ENCODE results near the gene HOXB3. TPM values are rescaled to one million over a fixed set of nuclear protein-coding genes. Genes with fewer than 3 reads are reported as not detected.
A peak's percentile ranks its signal among the peaks of the same experiment; 100 is the strongest.

The HOXB3 gene
- total RNA-seq, 1 donor from 2014 or later, result 4.2 TPM

DNA sequence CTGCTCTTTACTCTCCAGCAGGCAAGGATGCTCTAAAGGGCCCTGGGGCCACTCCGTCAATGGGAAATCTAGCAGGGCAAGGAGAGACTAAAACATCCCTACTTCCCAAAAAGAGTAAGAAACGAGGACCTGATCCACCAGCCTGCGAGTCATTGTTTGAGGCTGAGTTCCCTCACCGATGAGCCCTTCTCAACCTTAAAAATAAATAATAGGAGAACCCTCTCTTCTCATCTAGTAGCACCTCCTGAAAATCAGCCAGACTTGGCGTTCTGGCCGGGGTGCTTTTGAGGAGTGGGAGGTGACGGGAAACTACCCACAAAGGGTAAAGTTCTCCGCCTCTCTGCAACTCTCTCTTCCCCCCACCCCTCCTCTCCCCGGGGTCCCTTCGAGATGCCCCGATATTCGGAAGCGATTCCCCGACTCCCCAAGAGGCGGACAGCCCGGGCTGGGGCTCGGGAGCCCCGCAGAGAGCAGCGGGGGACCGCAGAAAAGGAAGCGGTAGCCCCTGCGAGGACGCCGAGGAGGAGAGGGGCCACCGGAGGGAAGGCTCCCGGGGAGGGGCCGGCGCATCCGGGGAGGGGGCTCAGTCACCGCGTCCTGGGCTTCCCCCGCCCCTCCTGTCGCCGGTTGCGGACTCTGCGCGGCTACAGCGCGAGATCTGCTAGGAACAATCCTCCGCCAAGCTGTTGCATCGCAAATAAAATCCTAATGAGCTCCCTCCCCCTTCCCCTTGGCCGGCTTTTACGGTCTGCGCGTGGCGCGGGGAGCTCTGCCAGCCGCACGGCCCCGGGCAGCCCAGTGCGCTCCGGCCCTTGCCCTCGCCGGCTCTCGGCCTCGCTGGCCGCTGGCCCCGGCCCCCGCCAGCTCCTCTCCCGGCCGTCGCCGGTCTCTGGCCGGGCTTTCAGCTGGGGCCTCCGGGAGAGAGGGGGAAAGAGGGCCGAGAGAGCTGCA is 34.8 kb upstream of the HOXB3 start:
- Histone ChIP-seq H3K4me3 (ENCODE audit: low read length in 3 of 3) (peak overlapping the region; percentile 35 to 57 (median 43)), H3K4me1 (ENCODE audit: control insufficient read depth in 3 of 3, insufficient read depth in 3 of 3, low read length in 3 of 3) (peaks cover 12 to 15% (median 13%) of the 10 kb centered on the region in 3 donors), H3K27me3 (ENCODE audit: control insufficient read depth in 3 of 3, insufficient read depth in 3 of 3, low read length in 3 of 3) (peaks cover 95 to 97% (median 96%) of the 10 kb centered on the region in 3 donors), H3K9ac (ENCODE audit: low read depth in 1 of 3, low read length in 3 of 3) (peak overlapping the region in 2 of 3 donors; percentile 40 to 42), H3K36me3 (ENCODE audit: control insufficient read depth in 3 of 3, insufficient read depth in 3 of 3, low read length in 3 of 3) (no peaks in the 10 kb centered on the region), H3K27ac (ENCODE audit: low read depth, low read length) (no peak overlapping the region), H3K9me3 (ENCODE audit: control insufficient read depth in 3 of 3, low read length in 3 of 3) (no peaks in the 10 kb centered on the region)

DNA sequence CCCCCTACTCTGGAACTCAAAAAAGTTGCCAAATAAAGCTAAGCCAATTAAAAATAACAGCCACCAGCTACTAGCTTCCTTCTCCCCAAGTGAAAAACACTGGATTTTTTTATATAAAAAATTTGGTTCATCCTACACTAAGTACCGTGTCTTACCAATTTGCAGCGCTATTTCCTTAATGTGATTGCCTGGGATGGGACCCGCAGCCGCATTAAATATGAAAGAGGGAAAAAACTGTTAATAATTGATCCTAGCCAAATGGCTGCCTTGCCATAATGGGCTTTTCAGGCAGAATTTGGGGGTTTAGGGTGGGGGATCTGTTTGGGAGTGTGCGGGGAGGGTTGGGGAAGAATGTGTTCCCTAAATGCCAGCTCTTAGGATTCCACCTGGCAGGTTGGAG is 34.1 kb upstream of the HOXB3 start:
- Histone ChIP-seq H3K9ac (ENCODE audit: low read depth in 1 of 3, low read length in 3 of 3) (no peak overlapping the region), H3K4me3 (ENCODE audit: low read length in 3 of 3) (no peak overlapping the region), H3K9me3 (ENCODE audit: control insufficient read depth in 3 of 3, low read length in 3 of 3) (no peaks in the 10 kb centered on the region), H3K36me3 (ENCODE audit: control insufficient read depth in 3 of 3, insufficient read depth in 3 of 3, low read length in 3 of 3) (no peaks in the 10 kb centered on the region), H3K27me3 (ENCODE audit: control insufficient read depth in 3 of 3, insufficient read depth in 3 of 3, low read length in 3 of 3) (peaks cover 95 to 97% (median 95%) of the 10 kb centered on the region in 3 donors), H3K4me1 (ENCODE audit: control insufficient read depth in 3 of 3, insufficient read depth in 3 of 3, low read length in 3 of 3) (peaks cover 12 to 15% (median 13%) of the 10 kb centered on the region in 3 donors), H3K27ac (ENCODE audit: low read depth, low read length) (no peak overlapping the region)

DNA sequence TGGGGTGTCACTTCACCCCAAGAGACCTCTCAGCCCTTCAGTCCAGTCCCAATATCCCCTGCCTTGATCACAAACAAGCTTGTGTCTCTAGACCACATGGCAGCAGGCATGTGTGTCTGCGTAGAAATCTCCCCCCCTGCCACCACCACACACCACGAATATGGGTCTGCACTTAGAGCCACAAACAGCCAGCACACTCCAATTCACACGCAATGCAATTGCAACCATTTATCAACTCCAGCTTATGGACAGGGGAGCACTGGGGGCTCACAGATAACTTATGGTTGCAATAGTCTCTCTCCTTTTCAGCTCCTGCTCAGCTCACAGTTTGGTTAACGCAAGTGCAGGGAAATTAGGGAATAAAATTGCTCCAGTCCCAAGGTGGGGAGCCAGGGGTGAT is 33.5 kb upstream of the HOXB3 start:
- Histone ChIP-seq H3K9me3 (ENCODE audit: control insufficient read depth in 3 of 3, low read length in 3 of 3) (no peaks in the 10 kb centered on the region), H3K9ac (ENCODE audit: low read depth in 1 of 3, low read length in 3 of 3) (no peak overlapping the region), H3K36me3 (ENCODE audit: control insufficient read depth in 3 of 3, insufficient read depth in 3 of 3, low read length in 3 of 3) (no peaks in the 10 kb centered on the region), H3K4me3 (ENCODE audit: low read length in 3 of 3) (no peak overlapping the region), H3K27ac (ENCODE audit: low read depth, low read length) (no peak overlapping the region), H3K27me3 (ENCODE audit: control insufficient read depth in 3 of 3, insufficient read depth in 3 of 3, low read length in 3 of 3) (peaks cover 94 to 97% (median 94%) of the 10 kb centered on the region in 3 donors), H3K4me1 (ENCODE audit: control insufficient read depth in 3 of 3, insufficient read depth in 3 of 3, low read length in 3 of 3) (peaks cover 12 to 17% (median 15%) of the 10 kb centered on the region in 3 donors)

DNA sequence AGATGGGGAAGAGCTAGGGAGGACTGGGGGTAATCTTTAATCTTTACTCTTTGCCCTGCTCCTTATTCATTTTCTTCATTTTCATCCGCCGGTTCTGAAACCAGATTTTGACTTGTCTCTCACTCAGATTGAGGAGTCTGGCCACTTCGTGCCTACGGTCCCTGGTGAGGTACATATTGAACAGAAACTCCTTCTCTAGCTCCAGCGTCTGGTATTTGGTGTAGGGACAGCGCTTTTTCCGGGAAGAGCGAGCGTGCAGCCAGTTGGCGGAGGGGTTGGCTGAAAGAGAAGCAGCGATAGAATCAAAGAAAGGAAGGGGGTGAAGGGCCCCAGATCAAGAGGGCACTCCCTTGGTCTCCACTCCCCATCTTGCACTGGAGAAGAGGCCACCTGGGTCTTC is 32.8 kb upstream of the HOXB3 start:
- Histone ChIP-seq H3K36me3 (ENCODE audit: control insufficient read depth in 3 of 3, insufficient read depth in 3 of 3, low read length in 3 of 3) (no peaks in the 10 kb centered on the region), H3K4me1 (ENCODE audit: control insufficient read depth in 3 of 3, insufficient read depth in 3 of 3, low read length in 3 of 3) (peaks cover 12 to 23% (median 20%) of the 10 kb centered on the region in 3 donors), H3K27me3 (ENCODE audit: control insufficient read depth in 3 of 3, insufficient read depth in 3 of 3, low read length in 3 of 3) (peaks cover 93 to 96% (median 93%) of the 10 kb centered on the region in 3 donors), H3K27ac (ENCODE audit: low read depth, low read length) (no peak overlapping the region), H3K9me3 (ENCODE audit: control insufficient read depth in 3 of 3, low read length in 3 of 3) (no peaks in the 10 kb centered on the region), H3K4me3 (ENCODE audit: low read length in 3 of 3) (no peak overlapping the region), H3K9ac (ENCODE audit: low read depth in 1 of 3, low read length in 3 of 3) (no peak overlapping the region)

DNA sequence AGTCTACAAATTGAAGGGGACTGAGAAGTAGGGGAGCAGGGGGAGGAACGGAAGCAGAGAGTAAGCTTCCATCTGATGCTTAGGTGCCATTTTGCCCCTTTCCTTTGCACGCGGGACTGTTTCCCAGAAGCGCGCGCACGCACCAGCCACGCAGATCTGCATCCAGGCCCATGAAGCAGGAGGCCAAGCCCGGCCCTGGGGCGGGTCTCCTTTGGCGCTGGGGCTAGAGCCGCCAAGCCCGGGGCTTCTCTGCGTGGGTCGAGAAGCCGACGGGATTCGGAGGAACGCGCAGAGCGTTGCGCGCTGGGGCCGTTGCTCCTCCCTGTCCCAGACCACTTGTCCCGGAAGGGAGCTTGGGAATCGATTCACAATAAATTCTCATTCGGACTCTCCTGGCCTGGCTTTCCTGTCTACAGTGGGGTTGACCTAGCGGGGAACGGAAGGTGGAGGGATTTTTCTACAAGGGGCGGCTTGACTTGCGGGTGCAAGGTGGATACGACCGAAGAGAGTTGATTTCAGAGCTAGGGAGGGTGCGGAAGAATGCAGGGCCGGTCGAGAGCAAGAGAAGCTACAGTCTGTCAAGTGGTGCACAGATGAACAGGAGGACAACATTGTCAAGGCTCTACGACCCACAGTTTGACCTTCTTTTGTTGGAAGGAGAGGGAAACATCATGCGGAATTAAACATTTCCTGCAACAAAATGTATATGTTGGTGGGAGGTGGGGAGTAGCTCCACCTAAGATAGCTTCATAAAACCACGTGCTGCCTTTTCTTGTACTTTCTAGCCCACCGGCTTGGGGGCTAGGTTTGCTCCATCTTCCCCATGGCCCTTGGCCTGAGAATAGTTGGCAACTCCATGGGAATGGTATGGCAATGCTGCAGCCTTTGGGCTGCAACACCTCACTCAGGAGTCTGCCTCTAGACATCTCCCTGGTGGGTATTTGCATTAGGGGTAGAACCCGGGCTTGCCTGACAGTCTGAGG is 31.7 kb upstream of the HOXB3 start:
- Histone ChIP-seq H3K9ac (ENCODE audit: low read depth in 1 of 3, low read length in 3 of 3) (no peak overlapping the region), H3K27me3 (ENCODE audit: control insufficient read depth in 3 of 3, insufficient read depth in 3 of 3, low read length in 3 of 3) (peaks cover 93 to 96% (median 93%) of the 10 kb centered on the region in 3 donors), H3K4me1 (ENCODE audit: control insufficient read depth in 3 of 3, insufficient read depth in 3 of 3, low read length in 3 of 3) (peaks cover 12 to 27% (median 24%) of the 10 kb centered on the region in 3 donors), H3K9me3 (ENCODE audit: control insufficient read depth in 3 of 3, low read length in 3 of 3) (no peaks in the 10 kb centered on the region), H3K4me3 (ENCODE audit: low read length in 3 of 3) (no peak overlapping the region), H3K36me3 (ENCODE audit: control insufficient read depth in 3 of 3, insufficient read depth in 3 of 3, low read length in 3 of 3) (no peaks in the 10 kb centered on the region), H3K27ac (ENCODE audit: low read depth, low read length) (no peak overlapping the region)

DNA sequence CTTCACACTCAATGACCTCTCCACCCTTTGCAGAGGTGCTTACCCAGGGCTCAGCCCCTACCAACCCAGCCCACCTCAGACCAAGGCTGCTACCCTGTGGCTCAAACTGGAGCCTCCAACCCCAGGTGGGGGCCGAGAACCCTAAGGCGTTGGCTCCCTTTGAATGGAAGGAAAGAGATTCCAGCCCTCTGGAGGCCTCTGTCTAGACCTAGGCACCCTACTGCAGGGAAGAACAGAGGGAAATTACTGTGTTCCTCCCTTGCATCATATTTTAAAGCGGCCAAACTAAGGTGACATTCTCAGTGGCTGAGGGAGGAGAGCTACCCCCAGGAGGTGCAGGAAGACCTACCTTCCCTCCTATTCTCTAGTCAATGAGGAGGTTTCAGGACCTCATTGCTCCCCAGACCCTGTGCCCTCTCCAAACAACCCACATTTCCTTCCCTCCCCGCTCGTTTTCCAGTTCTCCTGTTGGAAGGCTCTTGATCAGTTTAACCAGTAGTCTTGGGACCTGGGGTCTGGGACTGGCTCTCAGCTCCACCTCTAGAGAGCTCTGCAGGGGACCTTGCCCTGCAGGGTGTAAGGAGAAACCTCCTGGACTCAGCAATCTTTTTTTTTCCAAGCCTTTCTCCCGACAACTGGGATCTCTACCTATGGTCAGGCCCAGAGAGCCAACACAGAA is 30.6 kb upstream of the HOXB3 start:
- no peak overlapping the region for H3K9ac ChIP-seq (ENCODE audit: low read depth in 1 of 3, low read length in 3 of 3)
- no peaks in the 10 kb centered on the region for H3K9me3 ChIP-seq (ENCODE audit: control insufficient read depth in 3 of 3, low read length in 3 of 3)
- H3K27ac ChIP-seq (ENCODE audit: low read depth, low read length), result no peak overlapping the region
- peaks cover 7 to 21% (median 17%) of the 10 kb centered on the region in 3 donors for H3K4me1 ChIP-seq (ENCODE audit: control insufficient read depth in 3 of 3, insufficient read depth in 3 of 3, low read length in 3 of 3)
- peaks cover 94 to 97% (median 95%) of the 10 kb centered on the region in 3 donors for H3K27me3 ChIP-seq (ENCODE audit: control insufficient read depth in 3 of 3, insufficient read depth in 3 of 3, low read length in 3 of 3)
- no peaks in the 10 kb centered on the region for H3K36me3 ChIP-seq (ENCODE audit: control insufficient read depth in 3 of 3, insufficient read depth in 3 of 3, low read length in 3 of 3)
- H3K4me3 ChIP-seq (ENCODE audit: low read length in 3 of 3), result no peak overlapping the region

DNA sequence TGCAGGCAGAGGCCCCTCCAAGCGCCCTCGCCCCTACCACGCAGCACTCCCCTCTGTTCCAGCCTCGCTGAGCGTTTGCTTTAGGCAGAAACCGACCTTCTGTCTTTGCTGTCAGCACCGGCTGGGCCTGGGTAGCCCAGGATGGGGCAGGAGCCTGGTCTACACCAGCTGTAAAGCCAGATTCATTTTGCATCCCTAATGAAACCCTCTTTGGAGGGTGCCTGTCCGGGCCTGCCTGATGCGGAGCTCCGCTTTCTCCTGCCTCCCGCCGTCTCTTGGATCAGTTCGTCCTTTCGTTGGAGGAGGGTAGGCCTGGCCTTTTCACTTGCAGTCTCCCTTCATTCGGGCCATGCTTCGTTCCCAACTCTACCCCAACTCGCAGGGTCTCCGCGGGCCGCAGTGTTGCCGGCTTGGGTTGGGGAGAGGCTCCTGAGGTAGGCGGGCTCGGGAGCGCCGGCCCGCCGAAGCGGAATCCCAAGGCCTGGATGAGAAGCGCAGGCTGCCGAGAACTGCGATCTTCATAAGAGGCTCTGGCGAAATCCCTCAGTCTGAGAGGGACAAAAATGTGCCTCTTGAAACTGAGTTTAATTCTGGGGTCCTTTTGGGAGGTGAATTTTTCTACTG is 29.9 kb upstream of the HOXB3 start:
- Histone ChIP-seq H3K4me1 (ENCODE audit: control insufficient read depth in 3 of 3, insufficient read depth in 3 of 3, low read length in 3 of 3) (peaks cover 2 to 15% (median 11%) of the 10 kb centered on the region in 3 donors), H3K27ac (ENCODE audit: low read depth, low read length) (no peak overlapping the region), H3K9ac (ENCODE audit: low read depth in 1 of 3, low read length in 3 of 3) (no peak overlapping the region), H3K9me3 (ENCODE audit: control insufficient read depth in 3 of 3, low read length in 3 of 3) (no peaks in the 10 kb centered on the region), H3K36me3 (ENCODE audit: control insufficient read depth in 3 of 3, insufficient read depth in 3 of 3, low read length in 3 of 3) (no peaks in the 10 kb centered on the region), H3K27me3 (ENCODE audit: control insufficient read depth in 3 of 3, insufficient read depth in 3 of 3, low read length in 3 of 3) (peaks cover 94 to 97% (median 95%) of the 10 kb centered on the region in 3 donors), H3K4me3 (ENCODE audit: low read length in 3 of 3) (no peak overlapping the region)

DNA sequence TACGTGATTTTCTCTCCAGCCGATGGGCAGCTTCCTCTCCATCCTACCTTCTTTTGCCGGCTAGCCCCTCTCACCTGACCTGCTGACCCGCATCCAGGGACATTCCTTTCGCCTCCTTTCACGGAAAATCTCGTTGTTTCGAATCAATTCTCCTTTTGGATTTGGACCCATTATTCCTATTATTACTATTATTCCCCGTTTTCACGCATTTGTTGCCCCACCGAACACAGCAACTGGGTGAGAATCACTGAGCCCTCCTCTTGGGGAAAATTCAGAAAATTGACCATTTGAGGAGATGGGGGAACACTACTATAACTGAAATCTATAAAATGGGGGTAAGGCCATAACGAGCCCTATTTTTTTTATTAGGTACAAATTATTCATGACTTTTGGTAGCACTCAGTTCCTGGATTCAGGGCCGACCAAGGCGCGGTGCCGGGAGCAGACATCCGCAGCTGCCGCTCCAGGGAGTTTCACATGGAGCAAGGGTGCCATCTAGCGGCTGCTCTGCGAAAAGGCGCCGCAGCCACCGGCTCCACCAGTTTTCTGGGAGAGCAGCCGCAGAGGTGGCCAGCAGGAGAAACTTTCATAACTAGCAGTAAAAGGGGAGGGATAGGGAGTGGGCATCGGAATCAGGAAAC is 28.3 kb upstream of the HOXB3 start:
- Histone ChIP-seq H3K27me3 (ENCODE audit: control insufficient read depth in 3 of 3, insufficient read depth in 3 of 3, low read length in 3 of 3) (peaks cover 92 to 94% (median 93%) of the 10 kb centered on the region in 3 donors), H3K4me3 (ENCODE audit: low read length in 3 of 3) (no peak overlapping the region), H3K9me3 (ENCODE audit: control insufficient read depth in 3 of 3, low read length in 3 of 3) (no peaks in the 10 kb centered on the region)

More for the DNA sequence above, 28.3 kb upstream of the HOXB3 start:
- Histone ChIP-seq H3K27ac (ENCODE audit: low read depth, low read length) (no peak overlapping the region), H3K9ac (ENCODE audit: low read depth in 1 of 3, low read length in 3 of 3) (no peak overlapping the region), H3K36me3 (ENCODE audit: control insufficient read depth in 3 of 3, insufficient read depth in 3 of 3, low read length in 3 of 3) (no peaks in the 10 kb centered on the region), H3K4me1 (ENCODE audit: control insufficient read depth in 3 of 3, insufficient read depth in 3 of 3, low read length in 3 of 3) (peaks cover 0 to 19% (median 12%) of the 10 kb centered on the region in 3 donors)

All from skeletal muscle tissue (tissue), 4 donors.